Gastrocnemius medialis (tissue), 4 donors: ENCODE data around the gene RABGAP1L. TPM values are rescaled to one million over a fixed set of nuclear protein-coding genes. Genes with fewer than 3 reads are reported as not detected.

ENCODE experiments used
- ATAC-seq, 2 donors: fragments of 150-250 bp; one replicate each; pipeline ENCODE4 v1.9.1; 2016
- DNase-seq, 2 donors: peaks; one replicate each; pipeline ENCODE4 v3.0.0-alpha.2; 2019
- H3K27ac ChIP-seq, 4 donors: fragments of 200-600 bp; sonication (generic); 1 replicate in 1 of 4; 2 replicates in 3 of 4; pipeline ENCODE4 v1.5.1; 2016 to 2018; ENCODE audit warnings: mild to moderate bottlenecking in 2 of 4, moderate library complexity in 1 of 4
- H3K27me3 ChIP-seq, 3 donors: fragments of 200-600 bp; sonication (generic) in 2 of 3; 1 replicate in 1 of 3; 2 replicates in 2 of 3; pipeline versions ENCODE4 v1.5.1 to v1.6.0; 2016 to 2019; ENCODE audit warnings: mild to moderate bottlenecking in 1 of 3, moderate library complexity in 1 of 3
- H3K36me3 ChIP-seq, 2 donors: fragments of 200-600 bp; sonication (generic) in 1 of 2; one replicate each; pipeline ENCODE4 v1.5.1; 2017 to 2018
- H3K4me1 ChIP-seq, 2 donors: fragments of 200-600 bp; sonication (generic) in 1 of 2; one replicate each; pipeline ENCODE4 v1.5.1; 2016 to 2017; ENCODE audit warnings: mild to moderate bottlenecking in 2 of 2
- H3K4me3 ChIP-seq, 4 donors: fragments of 200-600 bp; sonication (generic) in 3 of 4; 1 replicate in 1 of 4; 2 replicates in 3 of 4; pipeline ENCODE4 v1.5.1; 2016 to 2019; ENCODE audit warnings: mild to moderate bottlenecking in 2 of 4
- H3K9me3 ChIP-seq, 3 donors: fragments of 200-600 bp; sonication (generic) in 2 of 3; 1 replicate in 1 of 3; 2 replicates in 2 of 3; pipeline ENCODE4 v1.5.1; 2016 to 2019
- CTCF ChIP-seq, 5 experiments: fragments of 450-650 bp in 3 of 5; fragments of 200-600 bp in 2 of 5; sonication (generic) in 2 of 5; IDR thresholded peaks in 4 of 5; conservative IDR thresholded peaks in 1 of 5; 1 replicate in 4 of 5; 2 replicates in 1 of 5; pipeline ENCODE4 v1.5.1; 2016 to 2019; ENCODE audit warnings: antibody characterized with exemption in 5 of 5, mild to moderate bottlenecking in 3 of 5, moderate library complexity in 3 of 5
- POLR2A ChIP-seq, 2 donors: fragments of 450-650 bp; IDR thresholded peaks; one replicate each; pipeline ENCODE4 v1.6.1; 2017; ENCODE audit warnings: antibody characterized with exemption in 2 of 2, mild to moderate bottlenecking in 2 of 2, moderate library complexity in 2 of 2
- in situ Hi-C, 4 donors: fragments of 200-750 bp; cut with MboI; loops; one replicate each; pipeline versions ENCODE4 v1.15.0 to v1.8.0; 2017; ENCODE audit warnings: low sequenced_read_pairs in 4 of 4
- intact Hi-C: fragments of 100-400 bp; cut with DNase I; formaldehyde crosslinking; loops from one replicate; pipeline ENCODE4 v1.15.1; 2023; ENCODE audit warnings: low total_unique reads
- total RNA-seq, 4 donors: library from RNA; depleted of rRNA; stranded (reverse); fragments of >200 nt; gene quantifications; one replicate each; pipeline versions ENCODE4 v1.1.0 to v1.2.3, GENCODE V29; 2016

RABGAP1L gene
- total RNA-seq, 4 donors from 2014 or later: 8.8 to 22.2 (median 14.9) TPM

- Histone ChIP-seq H3K27me3 (no peaks in the 10 kb centered on the region), H3K36me3 (no peaks in the 10 kb centered on the region), H3K27ac (no peak overlapping the region), H3K4me1 (no peaks in the 10 kb centered on the region), H3K4me3 (no peak overlapping the region), H3K9me3 (no peaks in the 10 kb centered on the region)
- DNase-seq: no peak
- TF ChIP-seq POLR2A (IDR thresholded peaks at IDR 0.05) (no peak), CTCF (IDR thresholded peaks at IDR 0.05 in 4 of 5, conservative IDR thresholded peaks at IDR 0.05 in 1 of 5) (no peak)
- in situ Hi-C loops: no loop called here
- intact Hi-C loops: no loop called here
- ATAC-seq: no peak
Observed at GRCh38 chr1:174785510-174785909, 626.2 kb downstream of the RABGAP1L start.

- Histone ChIP-seq H3K4me1 (no peaks in the 10 kb centered on the region), H3K27me3 (no peaks in the 10 kb centered on the region), H3K4me3 (no peak overlapping the region), H3K27ac (no peak overlapping the region), H3K36me3 (no peaks in the 10 kb centered on the region), H3K9me3 (no peaks in the 10 kb centered on the region)
- ATAC-seq: no peak
- in situ Hi-C loops (no loop called here), intact Hi-C loops (no loop called here)
- TF ChIP-seq CTCF (IDR thresholded peaks at IDR 0.05 in 4 of 5, conservative IDR thresholded peaks at IDR 0.05 in 1 of 5) (no peak), POLR2A (IDR thresholded peaks at IDR 0.05) (no peak)
- no peak for DNase-seq
Observed at GRCh38 chr1:174786358-174786757, 627.0 kb downstream of the RABGAP1L start.

- Histone ChIP-seq H3K4me1 (no peaks in the 10 kb centered on the region), H3K27ac (no peak overlapping the region), H3K36me3 (no peaks in the 10 kb centered on the region), H3K4me3 (no peak overlapping the region), H3K9me3 (no peaks in the 10 kb centered on the region), H3K27me3 (no peaks in the 10 kb centered on the region)
- in situ Hi-C loops (no loop called here), intact Hi-C loops (no loop called here)
- DNase-seq (no peak), ATAC-seq (no peak)
- TF ChIP-seq CTCF (IDR thresholded peaks at IDR 0.05 in 4 of 5, conservative IDR thresholded peaks at IDR 0.05 in 1 of 5) (no peak), POLR2A (IDR thresholded peaks at IDR 0.05) (no peak)
Observed at GRCh38 chr1:174786760-174787159, 627.4 kb downstream of the RABGAP1L start.

- Histone ChIP-seq H3K4me3 (no peak overlapping the region), H3K9me3 (no peaks in the 10 kb centered on the region), H3K36me3 (no peaks in the 10 kb centered on the region), H3K27me3 (no peaks in the 10 kb centered on the region), H3K4me1 (no peaks in the 10 kb centered on the region), H3K27ac (no peak overlapping the region)
- in situ Hi-C loops: no loop called here
- intact Hi-C loops: no loop called here
- DNase-seq (no peak), ATAC-seq (no peak)
- TF ChIP-seq POLR2A (IDR thresholded peaks at IDR 0.05): no peak
- no peak for TF ChIP-seq CTCF (IDR thresholded peaks at IDR 0.05 in 4 of 5, conservative IDR thresholded peaks at IDR 0.05 in 1 of 5)
Observed at GRCh38 chr1:174788981-174789380, 629.7 kb downstream of the RABGAP1L start.

- H3K9me3 ChIP-seq: no peaks in the 10 kb centered on the region
- no peak for TF ChIP-seq CTCF (IDR thresholded peaks at IDR 0.05 in 4 of 5, conservative IDR thresholded peaks at IDR 0.05 in 1 of 5)
- no peak for TF ChIP-seq POLR2A (IDR thresholded peaks at IDR 0.05)
- in situ Hi-C loops: no loop called here
- H3K4me1 ChIP-seq: no peaks in the 10 kb centered on the region
- H3K27me3 ChIP-seq: no peaks in the 10 kb centered on the region
- H3K36me3 ChIP-seq: no peaks in the 10 kb centered on the region
- H3K4me3 ChIP-seq: no peak overlapping the region
- DNase-seq (no peak), ATAC-seq (no peak)
- intact Hi-C loops: no loop called here
- H3K27ac ChIP-seq: no peak overlapping the region
Observed at GRCh38 chr1:174789399-174789798, 630.1 kb downstream of the RABGAP1L start.
